ENCODE measurements around the gene SPATA33.
A peak's percentile ranks its signal among the peaks of the same experiment; 100 is the strongest.

Gene SPATA33

DNA sequence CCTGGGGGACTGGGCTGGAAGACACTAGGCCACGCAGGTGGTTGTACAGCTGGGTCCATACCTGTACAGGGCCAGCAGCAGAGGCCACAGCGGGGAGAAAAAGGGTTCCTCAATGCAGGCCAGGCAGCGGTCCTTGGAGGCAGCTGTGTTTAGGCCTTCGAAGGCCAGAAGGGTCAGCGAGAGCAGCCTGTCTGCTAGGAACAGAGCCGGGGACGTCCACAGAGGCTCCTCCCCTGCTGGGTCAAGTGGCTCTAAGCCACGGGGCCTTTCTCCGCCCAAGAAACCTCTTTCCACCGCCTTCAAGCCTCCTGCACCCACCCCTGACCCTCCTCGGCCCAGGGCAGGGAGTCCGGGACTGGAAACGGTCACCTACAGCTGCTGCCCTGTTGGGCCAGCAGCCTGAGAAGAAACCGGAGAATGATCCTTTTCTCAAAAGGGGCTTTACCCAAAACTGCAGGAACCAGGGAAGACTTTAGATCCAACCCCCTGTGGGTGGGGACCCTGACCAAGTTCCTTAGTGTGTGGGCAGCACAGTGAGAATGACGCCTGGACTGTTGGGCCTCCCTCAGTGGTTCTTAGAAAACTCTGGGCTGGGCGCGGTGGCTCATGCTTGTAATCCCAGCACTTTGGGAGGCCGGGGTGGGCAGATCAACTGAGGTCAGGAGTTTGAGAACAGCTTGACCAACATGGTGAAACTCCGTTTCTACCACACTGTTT lies 52.2 kb downstream of the SPATA33 start:
- no peak for DNase-seq (ENCODE audit: low read depth)

DNA sequence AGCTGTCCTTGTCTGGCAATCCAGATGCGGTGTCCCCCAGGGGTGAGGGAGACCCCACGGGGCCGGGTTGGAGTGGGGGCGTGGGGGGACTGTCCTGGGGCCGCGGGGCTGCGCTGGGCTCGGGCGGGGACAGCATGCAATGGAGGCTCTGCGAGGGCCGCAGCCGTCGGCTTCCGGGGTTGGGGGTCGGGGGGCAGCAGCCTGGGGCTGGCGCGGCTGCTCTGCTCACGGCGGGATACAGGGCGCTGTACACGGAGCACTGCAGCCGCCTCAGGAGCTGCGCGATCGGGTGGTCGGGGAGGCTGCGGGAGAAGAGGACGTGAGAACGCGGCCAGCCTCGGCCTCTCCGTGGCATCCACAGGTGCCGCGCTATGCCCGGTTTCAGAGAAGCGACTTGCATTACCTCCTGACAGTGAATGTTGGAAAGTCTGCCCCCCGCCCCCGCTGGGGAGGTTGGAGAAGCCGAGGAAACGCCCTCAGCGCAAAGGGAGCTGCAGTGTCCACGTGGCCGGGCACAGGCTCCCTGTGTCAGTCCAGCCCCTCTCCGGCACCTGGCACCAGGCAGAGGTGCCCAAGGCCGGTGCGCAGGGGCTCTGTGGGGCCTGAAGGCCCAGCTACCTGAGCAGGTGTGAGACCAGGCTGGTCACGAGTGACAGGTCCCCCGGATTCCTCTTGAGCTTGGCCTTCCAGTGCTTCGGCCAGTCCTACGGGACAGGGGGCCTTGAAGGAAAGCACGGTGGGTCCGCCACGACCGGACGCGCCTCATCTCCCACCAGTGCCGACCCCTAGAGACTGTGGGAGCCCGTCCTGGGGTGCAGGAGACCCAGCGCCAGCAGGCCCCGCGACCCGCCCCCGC lies 53.3 kb downstream of the SPATA33 start:
- no peak for DNase-seq (ENCODE audit: low read depth)

DNA sequence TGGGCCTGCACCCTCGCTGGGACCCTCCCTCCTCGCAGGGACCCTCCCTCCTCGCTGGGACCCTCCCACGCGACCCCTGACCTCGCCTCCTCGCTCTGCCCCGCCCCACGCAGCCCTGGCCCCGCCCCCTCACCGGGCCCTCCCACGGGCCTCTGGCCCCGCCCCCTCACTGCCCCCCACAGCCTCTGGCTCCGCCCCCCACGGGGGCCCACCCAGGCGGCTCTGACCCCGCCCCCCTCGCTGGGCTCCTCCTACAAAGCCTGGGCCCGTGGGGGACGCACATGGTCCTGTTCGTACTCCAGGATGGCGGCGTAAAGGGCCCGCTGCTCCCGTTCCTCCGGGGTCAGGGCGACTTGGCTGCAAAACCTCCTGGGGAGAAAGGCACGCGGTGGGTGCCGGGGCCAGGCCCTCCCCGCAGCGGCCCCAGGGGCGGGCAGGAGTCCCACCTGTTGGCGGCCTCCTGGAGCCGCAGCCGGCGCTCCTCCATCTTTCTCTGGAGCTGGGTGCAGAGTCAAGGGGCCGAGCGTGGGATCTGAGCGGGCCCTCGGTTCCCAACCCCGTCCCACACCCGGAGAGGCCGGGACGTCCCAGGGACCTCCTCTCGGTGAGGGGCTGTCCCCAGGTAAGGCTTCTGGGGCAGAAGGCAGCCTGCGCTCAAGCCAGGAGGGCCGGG lies 54.1 kb downstream of the SPATA33 start:
- peak; percentile 60 for DNase-seq (ENCODE audit: low read depth)

DNA sequence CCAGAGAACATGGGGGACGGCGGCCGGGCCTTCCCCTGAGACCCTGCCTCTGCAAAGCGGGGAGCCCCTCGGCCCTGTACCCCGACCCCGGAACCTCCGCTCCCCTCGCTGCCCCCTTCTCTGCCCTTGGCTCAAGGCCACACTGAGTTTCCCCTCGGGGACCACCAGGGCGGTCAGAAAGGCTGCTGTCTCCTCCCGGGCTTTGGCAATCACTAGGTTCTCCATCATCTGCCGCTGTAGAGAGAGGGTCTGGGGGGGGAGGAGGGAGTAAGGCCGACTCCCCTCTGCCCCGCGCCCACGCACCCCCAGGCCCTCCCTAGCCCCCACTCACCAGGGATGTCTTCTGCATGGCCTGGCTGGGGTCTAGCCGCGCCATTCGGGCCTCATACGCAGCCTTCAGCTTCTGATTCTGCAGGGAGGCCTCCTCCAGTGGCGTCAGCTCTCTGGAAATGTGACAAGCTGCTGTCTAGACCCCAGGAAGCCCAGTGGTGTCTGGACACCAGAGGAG lies 54.7 kb downstream of the SPATA33 start:
- DNase-seq (ENCODE audit: low read depth): no peak

DNA sequence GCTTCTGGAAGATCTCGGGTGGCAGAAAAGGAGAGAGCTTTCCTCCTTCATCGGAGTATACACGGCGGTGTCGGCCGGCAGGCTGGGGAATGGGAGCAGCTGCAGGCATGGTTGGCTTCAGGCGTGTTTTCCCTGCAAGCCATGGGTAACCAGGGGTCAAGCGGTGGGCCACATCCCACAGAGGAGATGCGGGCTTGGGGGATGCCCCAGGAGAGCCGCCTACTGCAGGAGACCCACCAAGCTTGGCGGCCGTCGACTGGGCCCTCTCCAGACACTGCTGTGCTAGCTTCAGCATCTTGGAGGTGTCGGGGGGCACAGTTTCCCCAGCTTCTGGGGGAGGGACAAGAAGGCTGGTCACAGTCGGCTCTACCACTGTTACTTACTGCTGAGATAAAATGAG lies 58.9 kb downstream of the SPATA33 start:
- DNase-seq (ENCODE audit: low read depth): no peak

DNA sequence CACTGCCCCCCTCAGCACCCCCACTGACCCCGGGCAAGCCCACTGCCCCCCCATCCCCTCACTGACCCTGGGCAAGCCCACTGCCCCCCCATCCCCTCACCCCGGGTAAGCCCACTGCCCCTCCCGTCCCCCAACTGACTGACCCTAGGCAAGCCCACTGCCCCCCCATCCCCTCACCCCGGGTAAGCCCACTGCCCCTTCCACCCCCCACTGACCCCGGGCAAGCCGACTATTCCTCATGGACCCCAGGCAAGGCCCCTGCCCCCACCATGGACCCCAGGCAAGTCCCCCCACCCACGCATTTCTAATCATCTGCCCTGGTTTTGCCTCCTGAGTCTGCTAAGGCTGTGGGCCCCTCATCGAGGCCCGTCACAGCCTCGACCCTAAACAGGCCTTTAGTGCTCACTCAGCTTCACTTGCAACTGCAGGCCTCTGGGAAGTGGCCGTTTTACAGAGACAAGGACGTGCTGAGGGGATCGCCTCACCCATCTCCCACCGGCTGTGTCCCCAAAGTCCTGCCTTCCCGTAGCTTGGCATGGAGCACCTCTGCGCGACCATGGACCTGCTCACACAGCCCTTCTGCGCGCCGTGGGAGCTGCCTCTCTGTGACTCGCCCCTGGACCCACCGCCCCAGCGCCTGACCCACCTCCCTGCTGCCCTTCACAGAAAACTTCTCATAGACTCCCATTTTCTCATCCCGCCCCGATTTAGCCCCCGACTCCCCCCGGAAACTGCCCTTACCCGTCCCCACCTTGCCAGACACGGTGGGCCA lies 59.5 kb downstream of the SPATA33 start:
- no peak for DNase-seq (ENCODE audit: low read depth)

DNA sequence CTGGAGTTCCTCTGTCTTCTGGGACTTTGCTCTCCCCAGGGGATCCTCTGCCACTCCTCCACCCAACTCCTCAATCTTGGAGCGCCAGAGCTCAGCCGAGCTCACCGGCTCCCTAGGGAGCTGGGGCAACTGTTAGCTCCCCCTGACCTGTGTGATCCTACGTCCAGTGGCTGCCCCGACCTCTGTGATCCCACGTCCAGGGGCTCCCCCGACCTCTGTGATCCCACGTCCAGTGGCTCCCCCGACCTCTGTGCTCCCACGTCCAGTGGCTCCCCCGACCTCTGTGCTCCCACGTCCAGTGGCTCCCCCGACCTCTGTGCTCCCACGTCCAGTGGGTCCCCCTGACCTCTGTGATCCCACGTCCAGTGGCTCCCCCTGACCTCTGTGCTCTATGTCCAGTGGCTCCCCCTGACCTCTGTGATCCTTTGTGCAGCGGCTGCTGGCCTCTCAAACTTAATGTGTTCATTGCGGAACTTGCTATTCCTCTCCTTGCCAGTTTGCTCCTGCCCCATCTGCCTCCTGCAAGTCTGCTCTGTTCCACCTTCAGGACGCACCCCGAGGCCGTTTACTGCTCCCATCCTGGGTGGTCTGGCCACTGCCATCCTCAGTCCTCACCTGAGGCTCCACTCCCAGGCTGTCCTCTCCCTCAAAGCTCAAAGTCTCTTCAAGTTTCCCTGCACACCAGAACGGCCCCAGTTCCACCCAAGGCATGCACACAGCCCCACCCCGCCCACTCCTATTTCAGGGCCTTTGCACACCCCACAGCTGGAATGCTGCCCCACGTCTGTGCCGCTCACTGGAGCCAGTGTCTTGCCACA lies 60.3 kb downstream of the SPATA33 start:
- DNase-seq (ENCODE audit: low read depth): no peak

All from activated gamma-delta T cell treated with anti-CD3 and anti-CD28 coated beads, Interleukin-2, amount 50 U/mL, for 16 hours (primary cell).